ENCODE data around the gene STAT3. TPM values are rescaled to one million over a fixed set of nuclear protein-coding genes. Genes with fewer than 3 reads are reported as not detected.

The STAT3 gene
- total and polyA plus RNA-seq, 2 of the 13 experiments (the other 11 are each of a cell fraction or from before 2014, with no cell fraction given): 61.8 to 62.4 TPM

GRCh38 chr17:42311240-42312034 lies 76.8 kb downstream of the STAT3 start (continued):
- TF ChIP-seq ZNF225 (CRISPR knock-in tag; IDR thresholded peaks at IDR 0.05) (no peak), HHEX (CRISPR knock-in tag; IDR thresholded peaks at IDR 0.05) (no peak), TEAD3 (CRISPR knock-in tag; optimal IDR thresholded peaks at IDR 0.05; ENCODE audit: borderline replicate concordance) (peak; percentile 86), ZNF484 (CRISPR knock-in tag; IDR thresholded peaks at IDR 0.05; ENCODE audit: borderline replicate concordance, low read depth) (no peak), ZBTB33 (CRISPR knock-in tag; IDR thresholded peaks at IDR 0.05) (peak; percentile 49), ZNF264 (CRISPR knock-in tag; IDR thresholded peaks at IDR 0.05) (peak; percentile 53; the same call in 1 of the 2 replicates), ZSCAN12 (CRISPR knock-in tag; IDR thresholded peaks at IDR 0.05) (no peak), ZNF274 (CRISPR knock-in tag; IDR thresholded peaks at IDR 0.05) (no peak; the same call in 1 of the 2 replicates), ZNF761 (CRISPR knock-in tag; conservative IDR thresholded peaks at IDR 0.05) (no peak; the same call in 1 of the 2 replicates), HNRNPH1 (optimal IDR thresholded peaks at IDR 0.05; ENCODE audit: low read depth, low read length) (no peak), ZSCAN29 (CRISPR knock-in tag; conservative IDR thresholded peaks at IDR 0.05) (no peak), GATAD1 (CRISPR knock-in tag; IDR thresholded peaks at IDR 0.05) (peak; percentile 77), ZNF143 (CRISPR knock-in tag; IDR thresholded peaks at IDR 0.05) (peak; percentile 35; the same call in 1 of the 2 replicates), DNMT3B (CRISPR knock-in tag; conservative IDR thresholded peaks at IDR 0.05) (peak; percentile 63; the same call in 1 of the 2 replicates), ZBTB49 (CRISPR knock-in tag; IDR thresholded peaks at IDR 0.05; ENCODE audit: borderline replicate concordance) (no peak), TAF15 (IDR thresholded peaks at IDR 0.05; ENCODE audit: low read depth, low read length, poor library complexity, severe bottlenecking) (no peak), NR3C1 (CRISPR knock-in tag; IDR thresholded peaks at IDR 0.05) (no peak), ZNF296 (CRISPR knock-in tag; conservative IDR thresholded peaks at IDR 0.05) (no peak), REPIN1 (CRISPR knock-in tag; IDR thresholded peaks at IDR 0.05; ENCODE audit: borderline replicate concordance, low read depth) (no peak; the same call in 1 of the 2 replicates), ZNF891 (CRISPR knock-in tag; IDR thresholded peaks at IDR 0.05) (0 out of 2 replicates have a peak, but pooled peaks have one; percentile 15)
- TF ChIP-seq, protein P1, sequence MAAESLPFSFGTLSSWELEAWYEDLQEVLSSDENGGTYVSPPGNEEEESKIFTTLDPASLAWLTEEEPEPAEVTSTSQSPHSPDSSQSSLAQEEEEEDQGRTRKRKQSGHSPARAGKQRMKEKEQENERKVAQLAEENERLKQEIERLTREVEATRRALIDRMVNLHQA (CRISPR knock-in tag; IDR thresholded peaks at IDR 0.05): 0 out of 2 replicates have a peak, but pooled peaks have one; percentile 46
- TF ChIP-seq, protein P2, sequence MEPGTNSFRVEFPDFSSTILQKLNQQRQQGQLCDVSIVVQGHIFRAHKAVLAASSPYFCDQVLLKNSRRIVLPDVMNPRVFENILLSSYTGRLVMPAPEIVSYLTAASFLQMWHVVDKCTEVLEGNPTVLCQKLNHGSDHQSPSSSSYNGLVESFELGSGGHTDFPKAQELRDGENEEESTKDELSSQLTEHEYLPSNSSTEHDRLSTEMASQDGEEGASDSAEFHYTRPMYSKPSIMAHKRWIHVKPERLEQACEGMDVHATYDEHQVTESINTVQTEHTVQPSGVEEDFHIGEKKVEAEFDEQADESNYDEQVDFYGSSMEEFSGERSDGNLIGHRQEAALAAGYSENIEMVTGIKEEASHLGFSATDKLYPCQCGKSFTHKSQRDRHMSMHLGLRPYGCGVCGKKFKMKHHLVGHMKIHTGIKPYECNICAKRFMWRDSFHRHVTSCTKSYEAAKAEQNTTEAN (CRISPR knock-in tag; conservative IDR thresholded peaks at IDR 0.05): no peak
- TF ChIP-seq, protein P3, sequence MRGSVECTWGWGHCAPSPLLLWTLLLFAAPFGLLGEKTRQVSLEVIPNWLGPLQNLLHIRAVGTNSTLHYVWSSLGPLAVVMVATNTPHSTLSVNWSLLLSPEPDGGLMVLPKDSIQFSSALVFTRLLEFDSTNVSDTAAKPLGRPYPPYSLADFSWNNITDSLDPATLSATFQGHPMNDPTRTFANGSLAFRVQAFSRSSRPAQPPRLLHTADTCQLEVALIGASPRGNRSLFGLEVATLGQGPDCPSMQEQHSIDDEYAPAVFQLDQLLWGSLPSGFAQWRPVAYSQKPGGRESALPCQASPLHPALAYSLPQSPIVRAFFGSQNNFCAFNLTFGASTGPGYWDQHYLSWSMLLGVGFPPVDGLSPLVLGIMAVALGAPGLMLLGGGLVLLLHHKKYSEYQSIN (CRISPR knock-in tag; IDR thresholded peaks at IDR 0.05; ENCODE audit: borderline replicate concordance): no peak
